Central memory CD8-positive, alpha-beta T cell (primary cell): ENCODE measurements around the gene SART1.
"Not testable (repeated sequence)": the region's sequence is repeated elsewhere in the genome, so short reads cannot be mapped to it uniquely, and the experiment has no call there.

Experiments used
- ATAC-seq: fragments of 150-1000 bp; cut with Tn5 transposase; replicated peaks from 2 replicates; pipeline ENCODE4 v1.10.0; 2022; ENCODE audit warnings: mild to moderate bottlenecking, moderate FRiP score, moderate number of reproducible peaks; ENCODE audit not compliant: poor library complexity, severe bottlenecking; ENCODE audit errors: extremely low read depth
- DNase-seq, 2 donors: peaks; one replicate each; pipeline ENCODE4 v3.0.0; 2021; ENCODE audit warnings: low spot score in 2 of 2
- H3K27ac Mint-ChIP-seq: one replicate; pipeline ENCODE4 v1.8.0; 2022; ENCODE audit warnings: low read depth, mild to moderate bottlenecking, moderate library complexity, mixed read lengths
- H3K27me3 Mint-ChIP-seq: one replicate; pipeline ENCODE4 v1.8.0; 2022; ENCODE audit warnings: mixed read lengths
- H3K36me3 Mint-ChIP-seq: one replicate; pipeline ENCODE4 v1.8.0; 2022; ENCODE audit warnings: mild to moderate bottlenecking, moderate library complexity, mixed read lengths; ENCODE audit not compliant: insufficient read depth
- H3K4me1 Mint-ChIP-seq: one replicate; pipeline ENCODE4 v1.8.0; 2022; ENCODE audit warnings: mixed read lengths
- H3K4me3 Mint-ChIP-seq: one replicate; pipeline ENCODE4 v1.8.0; 2022; ENCODE audit warnings: mild to moderate bottlenecking, moderate library complexity, mixed read lengths
- H3K9me3 Mint-ChIP-seq: one replicate; pipeline ENCODE4 v1.8.0; 2022; ENCODE audit warnings: mixed read lengths

SART1 gene

GRCh38 chr11:65944191-65944590 lies 17.3 kb upstream of the SART1 start:
- Mint-ChIP-seq H3K4me3 (no peak overlapping the region), H3K27me3 (peaks cover 8% of the 10 kb centered on the region), H3K9me3 (no peaks in the 10 kb centered on the region), H3K36me3 (no peaks in the 10 kb centered on the region), H3K27ac (no peak overlapping the region), H3K4me1 (no peaks in the 10 kb centered on the region)
- no peak for ATAC-seq
- no peak for DNase-seq

GRCh38 chr11:65944767-65945166 lies 16.8 kb upstream of the SART1 start:
- ATAC-seq = no peak
- H3K27ac Mint-ChIP-seq = no peak overlapping the region
- H3K9me3 Mint-ChIP-seq = no peaks in the 10 kb centered on the region
- H3K4me1 Mint-ChIP-seq = no peaks in the 10 kb centered on the region
- no peak overlapping the region for H3K4me3 Mint-ChIP-seq
- H3K27me3 Mint-ChIP-seq = peaks cover 8% of the 10 kb centered on the region
- DNase-seq = no peak
- no peaks in the 10 kb centered on the region for H3K36me3 Mint-ChIP-seq

- no peak within 1 kb of the TSS for H3K4me3 Mint-ChIP-seq
- ATAC-seq (no peak), DNase-seq (no peak)
- H3K27me3 Mint-ChIP-seq = peaks cover 3% of the 10 kb centered on the region
- no peaks in the 10 kb centered on the region for H3K4me1 Mint-ChIP-seq
- H3K9me3 Mint-ChIP-seq = no peaks in the 10 kb centered on the region
- no peak within 1 kb of the TSS for H3K27ac Mint-ChIP-seq
- H3K36me3 Mint-ChIP-seq = no peaks in the 10 kb centered on the region
These were observed 16.1 kb upstream of the SART1 start, which contains the start of gene TSGA10IP for GRCh38 chr11:65945430-65945911. TSS of gene TSGA10IP (plus strand) at chr11:65945480. CDS start at chr11:65945676, 196 bp downstream.

GRCh38 chr11:65945941-65946558 lies 15.5 kb upstream of the SART1 start:
- Mint-ChIP-seq H3K9me3 (no peaks in the 10 kb centered on the region), H3K36me3 (no peaks in the 10 kb centered on the region), H3K4me1 (no peaks in the 10 kb centered on the region), H3K27me3 (no peaks in the 10 kb centered on the region), H3K4me3 (no peak overlapping the region), H3K27ac (no peak overlapping the region)
- ATAC-seq = no peak
- DNase-seq = no peak

DNA sequence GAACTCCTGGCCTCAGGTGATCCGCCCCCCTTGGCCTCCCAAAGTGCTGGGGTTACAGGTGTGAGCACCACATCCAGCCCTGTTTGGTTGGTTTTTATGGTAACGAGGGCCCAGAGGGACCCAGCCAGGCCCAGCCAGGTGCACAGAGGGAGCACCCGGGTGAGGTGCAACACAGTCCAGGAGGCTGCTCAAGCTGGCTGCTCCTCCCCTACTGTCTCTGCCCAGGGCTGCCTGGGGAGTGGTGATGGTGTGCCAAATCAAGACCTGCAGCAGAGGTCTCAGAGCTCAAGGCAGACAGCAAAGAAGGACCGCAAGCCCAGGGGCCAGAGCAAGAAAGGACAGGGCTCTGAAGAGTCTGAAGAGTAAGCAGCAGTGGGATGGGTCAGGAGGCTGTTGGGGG lies 14.9 kb upstream of the SART1 start:
- Mint-ChIP-seq H3K4me1 (no peaks in the 10 kb centered on the region), H3K4me3 (no peak overlapping the region), H3K27ac (no peak overlapping the region), H3K36me3 (no peaks in the 10 kb centered on the region), H3K9me3 (no peaks in the 10 kb centered on the region), H3K27me3 (no peaks in the 10 kb centered on the region)
- ATAC-seq = no peak
- no peak for DNase-seq

- Mint-ChIP-seq H3K4me3 (no peak overlapping the region), H3K27ac (no peak overlapping the region)
- no peak for ATAC-seq
These were observed 14.4 kb upstream of the SART1 start for GRCh38 chr11:65947133-65947532.

DNA sequence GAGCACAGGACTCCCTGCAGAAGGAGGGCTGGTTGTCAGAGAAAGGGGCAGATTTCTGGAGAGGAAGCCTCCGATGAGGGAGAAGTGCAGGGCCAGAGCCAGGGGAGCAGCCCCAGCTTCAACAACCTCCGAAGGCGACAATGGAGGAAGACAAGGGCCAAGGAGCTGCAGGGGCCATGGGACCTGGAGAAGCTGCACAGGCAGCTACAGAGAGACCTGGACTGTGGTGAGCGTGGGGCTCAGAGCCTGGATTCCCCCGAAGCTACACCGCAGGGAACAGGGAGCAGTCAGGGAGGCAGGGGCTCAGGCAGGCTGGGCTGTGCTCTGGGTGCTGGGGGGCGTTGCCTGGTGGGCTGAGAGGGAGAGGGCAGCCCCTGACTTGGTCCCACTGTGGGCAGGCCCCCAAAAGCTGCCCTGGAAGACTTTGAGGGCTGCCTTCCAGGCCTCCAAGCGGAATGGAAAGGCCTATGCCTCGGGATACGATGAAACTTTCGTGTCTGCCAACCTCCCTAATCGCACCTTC lies 13.9 kb upstream of the SART1 start:
- H3K4me1 Mint-ChIP-seq = no peaks in the 10 kb centered on the region
- no peak for DNase-seq
- no peak overlapping the region for H3K4me3 Mint-ChIP-seq
- no peaks in the 10 kb centered on the region for H3K36me3 Mint-ChIP-seq
- H3K27ac Mint-ChIP-seq = no peak overlapping the region
- H3K27me3 Mint-ChIP-seq = no peaks in the 10 kb centered on the region
- H3K9me3 Mint-ChIP-seq = no peaks in the 10 kb centered on the region
- no peak for ATAC-seq

More at GRCh38 chr11:65947133-65947532, 14.4 kb upstream of the SART1 start:
- no peak for DNase-seq
- no peaks in the 10 kb centered on the region for H3K27me3 Mint-ChIP-seq
- H3K4me1 Mint-ChIP-seq = no peaks in the 10 kb centered on the region
- H3K36me3 Mint-ChIP-seq = no peaks in the 10 kb centered on the region
- no peaks in the 10 kb centered on the region for H3K9me3 Mint-ChIP-seq

GRCh38 chr11:65950711-65951110 lies 10.8 kb upstream of the SART1 start:
- ATAC-seq, H3K4me3 Mint-ChIP-seq, H3K4me1 Mint-ChIP-seq, H3K27me3 Mint-ChIP-seq, H3K9me3 Mint-ChIP-seq, DNase-seq, H3K36me3 Mint-ChIP-seq, H3K27ac Mint-ChIP-seq: not testable (repeated sequence)

GRCh38 chr11:65951641-65952040 lies 9.9 kb upstream of the SART1 start:
- not testable (repeated sequence) for H3K4me3 Mint-ChIP-seq, H3K27me3 Mint-ChIP-seq, ATAC-seq, H3K36me3 Mint-ChIP-seq, H3K27ac Mint-ChIP-seq, H3K9me3 Mint-ChIP-seq, H3K4me1 Mint-ChIP-seq, DNase-seq

GRCh38 chr11:65952052-65952521 lies 9.4 kb upstream of the SART1 start:
- Mint-ChIP-seq H3K27ac (no peak overlapping the region), H3K36me3 (no peaks in the 10 kb centered on the region), H3K4me1 (no peaks in the 10 kb centered on the region), H3K9me3 (no peaks in the 10 kb centered on the region), H3K4me3 (no peak overlapping the region), H3K27me3 (no peaks in the 10 kb centered on the region)
- ATAC-seq (no peak), DNase-seq (no peak)

GRCh38 chr11:65953471-65953870 lies 8.1 kb upstream of the SART1 start:
- Mint-ChIP-seq H3K27ac (no peak overlapping the region), H3K4me1 (no peaks in the 10 kb centered on the region), H3K9me3 (no peaks in the 10 kb centered on the region), H3K36me3 (peaks cover 1% of the 10 kb centered on the region), H3K27me3 (no peaks in the 10 kb centered on the region), H3K4me3 (no peak overlapping the region)
- ATAC-seq = no peak
- no peak for DNase-seq

DNA sequence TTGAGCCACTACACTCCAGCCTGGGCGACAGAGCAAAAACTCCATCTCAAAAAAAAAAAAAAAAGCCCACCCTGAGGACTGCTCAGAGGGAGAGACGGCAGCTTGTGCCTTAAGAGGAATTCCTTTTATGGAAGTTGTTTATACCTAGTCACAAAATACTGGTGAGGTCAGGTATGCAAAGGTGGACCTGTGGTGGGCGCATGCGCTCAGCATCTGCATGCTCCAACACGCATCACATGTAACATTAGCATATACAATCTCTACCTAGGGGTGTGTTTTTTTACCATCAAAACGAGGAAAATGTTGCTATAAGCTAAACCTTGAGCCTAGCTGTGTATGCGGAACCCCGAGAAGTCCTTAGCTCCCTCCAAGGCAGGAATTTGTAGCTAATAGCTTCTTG lies 6.8 kb upstream of the SART1 start:
- no peaks in the 10 kb centered on the region for H3K4me1 Mint-ChIP-seq
- no peaks in the 10 kb centered on the region for H3K9me3 Mint-ChIP-seq
- ATAC-seq (no peak), DNase-seq (no peak)
- no peak overlapping the region for H3K4me3 Mint-ChIP-seq
- no peaks in the 10 kb centered on the region for H3K27me3 Mint-ChIP-seq
- no peak overlapping the region for H3K27ac Mint-ChIP-seq
- H3K36me3 Mint-ChIP-seq = peaks cover 2% of the 10 kb centered on the region

DNA sequence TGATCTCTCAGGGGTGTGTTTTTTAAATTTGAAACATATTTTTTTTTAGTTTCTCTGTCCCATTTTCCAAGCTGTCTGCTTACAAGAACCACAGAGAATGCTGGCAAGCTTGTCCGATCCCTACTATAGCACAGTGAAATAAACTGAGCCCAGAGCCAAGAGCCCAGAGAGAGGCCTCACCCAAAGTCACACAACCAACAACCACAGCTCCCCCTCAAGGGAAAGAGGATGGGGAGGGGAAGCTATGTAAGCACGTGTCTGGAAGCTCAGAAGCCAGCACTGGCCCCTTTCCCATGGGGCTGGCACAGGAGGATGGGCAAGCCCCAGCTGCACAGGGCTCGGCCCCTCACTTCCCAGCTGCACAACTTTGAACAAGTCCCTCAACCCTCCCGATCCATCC lies 3.2 kb upstream of the SART1 start:
- Mint-ChIP-seq H3K4me3 (no peak overlapping the region), H3K4me1 (peaks cover 21% of the 10 kb centered on the region), H3K27me3 (no peaks in the 10 kb centered on the region), H3K27ac (no peak overlapping the region), H3K9me3 (no peaks in the 10 kb centered on the region), H3K36me3 (peaks cover 10% of the 10 kb centered on the region)
- DNase-seq (no peak), ATAC-seq (no peak)
